Liver (tissue), 9 donors: ENCODE results near the gene TRAPPC12. TPM values are rescaled to one million over a fixed set of nuclear protein-coding genes. Genes with fewer than 3 reads are reported as not detected.

Experiments
- DNase-seq: peaks from one replicate; pipeline ENCODE4 v3.0.0-alpha.2; 2017; ENCODE audit warnings: low spot score
- H3K27ac ChIP-seq, 2 donors: one replicate each; pipeline ENCODE4 v1.7.0; 2013; ENCODE audit warnings: inconsistent platforms in 2 of 2, low read length in 2 of 2, control low read depth in 1 of 2, low read depth in 1 of 2, mild to moderate bottlenecking in 1 of 2
- H3K27me3 ChIP-seq, 4 donors: one replicate each; pipeline versions ENCODE4 v1.6.1 to v1.7.0; 2013; ENCODE audit warnings: low read length in 3 of 4, inconsistent platforms in 1 of 4, mild to moderate bottlenecking in 1 of 4, moderate library complexity in 1 of 4; ENCODE audit not compliant: control insufficient read depth in 4 of 4, insufficient read depth in 4 of 4
- H3K36me3 ChIP-seq, 4 donors: one replicate each; pipeline versions ENCODE4 v1.6.1 to v1.7.0; 2013; ENCODE audit warnings: low read length in 3 of 4, mild to moderate bottlenecking in 3 of 4, low read depth in 1 of 4, moderate library complexity in 1 of 4; ENCODE audit not compliant: control insufficient read depth in 4 of 4, insufficient read depth in 3 of 4
- H3K4me1 ChIP-seq, 4 donors: one replicate each; pipeline versions ENCODE4 v1.6.1 to v1.7.0; 2013; ENCODE audit warnings: low read length in 3 of 4, mild to moderate bottlenecking in 3 of 4, moderate library complexity in 1 of 4; ENCODE audit not compliant: control insufficient read depth in 4 of 4, insufficient read depth in 4 of 4
- H3K4me3 ChIP-seq, 3 donors: one replicate each; pipeline versions ENCODE4 v1.6.1 to v1.7.0; 2013; ENCODE audit warnings: low read length in 3 of 3, control low read depth in 1 of 3, low read depth in 1 of 3, mild to moderate bottlenecking in 1 of 3
- H3K9ac ChIP-seq, 2 donors: one replicate each; pipeline ENCODE4 v1.7.0; 2013; ENCODE audit warnings: low read length in 2 of 2, mild to moderate bottlenecking in 2 of 2, moderate library complexity in 2 of 2, control low read depth in 1 of 2, low read depth in 1 of 2
- H3K9me3 ChIP-seq, 4 donors: one replicate each; pipeline versions ENCODE4 v1.6.1 to v1.7.0; 2013; ENCODE audit warnings: low read length in 3 of 4; ENCODE audit not compliant: control insufficient read depth in 4 of 4
- ATF3 ChIP-seq: IDR thresholded peaks from 2 replicates; pipeline ENCODE4 v1.6.1; 2016; ENCODE audit warnings: antibody characterized with exemption
- CTCF ChIP-seq: fragments of 150-350 bp; IDR thresholded peaks from 2 replicates; pipeline ENCODE4 v1.5.1; 2017; ENCODE audit warnings: improper control_type of control experiment, low read depth, low read length; ENCODE audit not compliant: missing input control
- EGR1 ChIP-seq, 2 donors: IDR thresholded peaks; 2 replicates each; pipeline ENCODE4 v1.6.1; 2016 to 2018; ENCODE audit warnings: antibody characterized with exemption in 2 of 2, low read depth in 2 of 2
- FOXA2 ChIP-seq: IDR thresholded peaks from 2 replicates; pipeline ENCODE4 v1.6.1; 2016; ENCODE audit warnings: antibody characterized with exemption
- GABPA ChIP-seq, 2 donors: IDR thresholded peaks in 1 of 2; conservative IDR thresholded peaks in 1 of 2; 2 replicates each; pipeline ENCODE4 v1.6.1; 2016; ENCODE audit warnings: antibody characterized with exemption in 2 of 2, mild to moderate bottlenecking in 1 of 2, moderate library complexity in 1 of 2
- HNF4G ChIP-seq: IDR thresholded peaks from 2 replicates; pipeline ENCODE4 v1.6.1; 2016; ENCODE audit warnings: antibody characterized with exemption
- JUND ChIP-seq, 2 donors: IDR thresholded peaks; 2 replicates each; pipeline ENCODE4 v1.6.1; 2016; ENCODE audit warnings: antibody characterized with exemption in 2 of 2
- MAX ChIP-seq: IDR thresholded peaks from 2 replicates; pipeline ENCODE4 v1.6.1; 2016; ENCODE audit warnings: antibody characterized with exemption
- NR2F2 ChIP-seq: IDR thresholded peaks from 2 replicates; pipeline ENCODE4 v1.6.1; 2016; ENCODE audit warnings: antibody characterized with exemption
- RAD21 ChIP-seq, 2 donors: IDR thresholded peaks; 2 replicates each; pipeline ENCODE4 v1.6.1; 2016; ENCODE audit warnings: antibody characterized with exemption in 2 of 2, mild to moderate bottlenecking in 2 of 2
- RXRA ChIP-seq, 2 donors: IDR thresholded peaks; 2 replicates each; pipeline ENCODE4 v1.6.1; 2017 to 2018; ENCODE audit warnings: antibody characterized with exemption in 2 of 2, mild to moderate bottlenecking in 1 of 2
- SP1 ChIP-seq: IDR thresholded peaks from 2 replicates; pipeline ENCODE4 v1.6.1; 2018; ENCODE audit warnings: antibody characterized with exemption, mild to moderate bottlenecking
- TAF1 ChIP-seq: conservative IDR thresholded peaks from 2 replicates; pipeline ENCODE4 v1.6.1; 2016; ENCODE audit warnings: antibody characterized with exemption, mild to moderate bottlenecking
- YY1 ChIP-seq: IDR thresholded peaks from 2 replicates; pipeline ENCODE4 v1.6.1; 2016; ENCODE audit warnings: antibody characterized with exemption, mild to moderate bottlenecking
- ZBTB33 ChIP-seq: IDR thresholded peaks from 2 replicates; pipeline ENCODE4 v1.6.1; 2016; ENCODE audit warnings: antibody characterized with exemption
- WGBS: extraction: QIAGEN DNeasy Blood & Tissue Kit; methylation state at CpG from one replicate; pipeline ENCODE4 v1.1.7; 2013; 5-methylcytosine and 5-hydroxymethylcytosine counted together
- polyA plus RNA-seq, 2 donors: library from polyadenylated mRNA; stranded (reverse) in 1 of 2; unstranded in 1 of 2; fragments of 200-250 nt in 1 of 2; fragments of >200 nt in 1 of 2; fragmentation: Nextera tagmentation in 1 of 2; extraction: Ambion mirVana in 1 of 2; gene quantifications; one replicate each; pipeline versions ENCODE4 v1.2.1 to v1.2.3, GENCODE V29; 2013 to 2015
- total RNA-seq, 2 donors: library from RNA; depleted of rRNA; stranded (reverse); fragments of >200 nt; gene quantifications; one replicate each; pipeline ENCODE4 v1.2.3, GENCODE V29; 2014
- donor health status: healthy.
- donor health status: healthy.
- donor health status: healthy.
- donor health status: healthy.
- donor health status: healthy.

TRAPPC12 gene
- total and polyA plus RNA-seq, 4 donors: 30.2 to 60.9 (median 39.7) TPM

- WGBS: 4% methylated on average over 8 of the region's 8 CpGs
- no peak for DNase-seq
- H3K27me3 ChIP-seq: no peaks in the 10 kb centered on the region
- H3K9ac ChIP-seq: peak overlapping the region in 1 of 2 donors; percentile 76
- H3K4me1 ChIP-seq: peaks cover 5 to 37% (median 32%) of the 10 kb centered on the region in 4 donors
- peak overlapping the region; percentile 63 to 73 (median 67) for H3K4me3 ChIP-seq
- H3K9me3 ChIP-seq: no peaks in the 10 kb centered on the region
- peaks cover 0 to 3% (median 0%) of the 10 kb centered on the region in 4 donors for H3K36me3 ChIP-seq
- TF ChIP-seq SP1: no peak
- no peak for TF ChIP-seq ATF3
- no peak for TF ChIP-seq ZBTB33
- TF ChIP-seq NR2F2: peak; percentile 15
- TF ChIP-seq HNF4G: no peak
- no peak for TF ChIP-seq EGR1 (IDR thresholded peaks at IDR 0.05; ENCODE audit: low read depth in 2 of 2)
- TF ChIP-seq TAF1: no peak
- peak overlapping the region; percentile 91 to 98 for H3K27ac ChIP-seq
Observed at GRCh38 chr2:3379339-3379646, 201 bp upstream of the TRAPPC12 start.

- Histone ChIP-seq H3K27ac (no peak overlapping the region), H3K9me3 (no peaks in the 10 kb centered on the region), H3K4me3 (no peak overlapping the region), H3K36me3 (peaks cover 10 to 22% (median 18%) of the 10 kb centered on the region in 4 donors), H3K9ac (no peak overlapping the region), H3K4me1 (no peaks in the 10 kb centered on the region), H3K27me3 (no peaks in the 10 kb centered on the region)
- TF ChIP-seq CTCF: no peak
- no peak for TF ChIP-seq GABPA (IDR thresholded peaks at IDR 0.05 in 1 of 2, conservative IDR thresholded peaks at IDR 0.05 in 1 of 2)
- TF ChIP-seq RXRA (IDR thresholded peaks at IDR 0.05): no peak
- no peak for TF ChIP-seq MAX
- no peak for TF ChIP-seq ZBTB33
- DNase-seq: no peak
- WGBS: 93% methylated on average over 10 of the region's 10 CpGs
Observed at GRCh38 chr2:3386448-3386958, 7.0 kb downstream of the TRAPPC12 start.

GRCh38 chr2:3387011-3387410 lies 7.5 kb downstream of the TRAPPC12 start:
- Histone ChIP-seq H3K4me3 (no peak overlapping the region), H3K9ac (no peak overlapping the region), H3K36me3 (peaks cover 10 to 24% (median 20%) of the 10 kb centered on the region in 4 donors), H3K9me3 (no peaks in the 10 kb centered on the region), H3K4me1 (no peaks in the 10 kb centered on the region), H3K27ac (no peak overlapping the region), H3K27me3 (no peaks in the 10 kb centered on the region)
- 90% methylated on average over 5 of the region's 5 CpGs for WGBS
- DNase-seq: no peak
- TF ChIP-seq ZBTB33 (no peak), YY1 (no peak), GABPA (IDR thresholded peaks at IDR 0.05 in 1 of 2, conservative IDR thresholded peaks at IDR 0.05 in 1 of 2) (no peak), TAF1 (no peak), FOXA2 (no peak), RAD21 (IDR thresholded peaks at IDR 0.05) (no peak), JUND (IDR thresholded peaks at IDR 0.05) (no peak)
